Neuron (in vitro differentiated cells): ENCODE measurements around the gene CGB2.
"Not testable (repeated sequence)": the region's sequence is repeated elsewhere in the genome, so short reads cannot be mapped to it uniquely, and the experiment has no call there.

Experiments used
- H2AFZ ChIP-seq: one replicate; pipeline ENCODE4 v1.6.1; 2013; ENCODE audit warnings: low read depth, mild to moderate bottlenecking, inconsistent platforms, low read length, moderate library complexity
- H3K27me3 ChIP-seq: one replicate; pipeline ENCODE4 v1.6.1; 2013; ENCODE audit warnings: low read length; ENCODE audit not compliant: insufficient read depth
- H3K36me3 ChIP-seq: one replicate; pipeline ENCODE4 v1.6.1; 2013; ENCODE audit warnings: low read length; ENCODE audit not compliant: insufficient read depth
- H3K4me1 ChIP-seq: one replicate; pipeline ENCODE4 v1.6.1; 2013; ENCODE audit warnings: low read length; ENCODE audit not compliant: insufficient read depth
- H3K4me3 ChIP-seq: 2 replicates; pipeline ENCODE4 v1.5.1; 2013; ENCODE audit warnings: mild to moderate bottlenecking, low read length, moderate library complexity
- H3K9me3 ChIP-seq: one replicate; pipeline ENCODE4 v1.6.1; 2013; ENCODE audit warnings: low read length

The CGB2 gene

DNA sequence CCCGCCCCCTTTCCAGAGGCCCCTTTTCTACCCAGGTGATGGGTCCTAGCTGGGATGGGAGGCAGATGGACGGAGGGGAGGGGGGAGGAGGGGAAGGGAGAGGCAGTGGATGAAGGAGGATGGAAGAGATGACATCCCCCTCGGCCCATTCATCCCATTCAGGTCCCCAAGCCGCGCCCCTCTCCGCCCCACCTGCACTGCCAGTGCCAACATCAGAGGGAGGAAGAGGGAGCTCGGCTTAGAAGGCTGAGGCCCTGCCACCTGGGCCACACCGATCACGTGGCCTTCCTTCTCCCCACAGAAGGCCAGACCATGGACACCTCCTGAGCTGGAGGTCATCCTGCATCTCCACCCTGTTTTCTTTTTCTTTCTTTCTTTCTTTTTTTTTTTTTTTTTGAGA is 3.0 kb upstream of the CGB2 start:
- not testable (repeated sequence) for H2AFZ ChIP-seq, H3K27me3 ChIP-seq, H3K4me1 ChIP-seq, H3K36me3 ChIP-seq, H3K4me3 ChIP-seq, H3K9me3 ChIP-seq

DNA sequence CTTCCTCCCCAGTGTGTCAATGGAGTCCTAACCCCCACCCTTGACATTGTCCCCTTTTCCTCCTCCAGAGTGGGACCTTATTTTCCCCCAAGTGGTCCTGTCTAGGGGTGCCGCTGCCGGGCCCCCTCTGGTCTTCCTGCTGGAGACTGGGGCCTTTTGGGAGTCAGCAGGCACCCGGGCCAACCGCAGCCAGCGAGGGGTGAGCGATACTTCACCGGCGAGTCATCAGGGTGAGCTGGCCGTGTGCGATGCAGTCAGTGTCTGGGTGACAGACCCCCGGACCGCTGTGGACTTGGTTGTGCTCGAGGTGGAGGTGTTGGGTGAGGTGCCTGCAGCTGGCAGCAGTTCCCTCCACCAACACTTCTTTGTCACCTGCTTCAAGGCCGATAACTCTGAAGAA is 1.9 kb upstream of the CGB2 start:
- H3K4me3 ChIP-seq, H3K9me3 ChIP-seq, H2AFZ ChIP-seq, H3K4me1 ChIP-seq, H3K27me3 ChIP-seq, H3K36me3 ChIP-seq: not testable (repeated sequence)

DNA sequence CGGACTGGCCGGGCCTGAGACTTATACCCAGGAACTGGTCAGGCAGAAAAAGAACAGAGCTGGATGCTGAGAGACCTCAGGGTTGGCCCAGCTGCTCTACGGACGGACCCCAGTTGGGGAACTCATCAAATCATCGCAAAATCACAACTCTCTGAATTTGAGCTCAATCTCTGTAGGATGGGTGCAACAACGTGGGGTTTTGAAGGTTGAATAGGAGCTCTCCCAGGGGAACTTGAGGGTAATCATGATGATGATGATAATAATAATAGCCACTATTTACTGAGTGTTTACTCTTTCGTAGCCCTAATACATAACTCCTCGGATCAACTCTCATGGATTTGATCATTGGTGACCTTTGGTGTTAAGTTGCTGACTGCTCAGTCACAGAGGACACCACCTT is 1.4 kb upstream of the CGB2 start:
- not testable (repeated sequence) for H3K9me3 ChIP-seq, H3K36me3 ChIP-seq, H3K4me3 ChIP-seq, H3K4me1 ChIP-seq, H2AFZ ChIP-seq, H3K27me3 ChIP-seq

DNA sequence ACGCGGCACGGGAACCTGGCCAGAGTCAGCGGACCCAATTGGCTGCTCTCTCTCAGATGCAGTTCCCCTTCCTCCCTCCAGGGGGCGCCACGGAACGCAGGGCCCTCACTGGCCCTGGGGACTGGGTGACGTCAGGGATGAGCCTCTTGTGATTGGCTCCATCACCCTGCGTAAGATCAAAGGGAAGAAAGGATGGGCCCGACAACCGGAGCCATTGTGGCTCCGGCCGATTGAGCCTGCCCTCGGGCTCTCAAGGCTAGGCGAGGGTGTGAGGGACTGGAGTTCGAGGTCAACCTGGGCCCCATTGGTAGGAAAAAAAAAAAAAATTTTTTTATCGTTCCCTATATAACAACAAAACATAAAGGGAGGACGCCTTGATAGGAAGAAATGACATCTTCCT is 5.1 kb downstream of the CGB2 start, which contains the start of gene CGB1:
Gene CGB1 (minus strand): TSS at position 81 of the 400 bp plus-strand sequence. CDS start 184 bp downstream, outside the sequence.
- not testable (repeated sequence) for H3K4me3 ChIP-seq, H3K9me3 ChIP-seq, H2AFZ ChIP-seq, H3K36me3 ChIP-seq, H3K4me1 ChIP-seq, H3K27me3 ChIP-seq

DNA sequence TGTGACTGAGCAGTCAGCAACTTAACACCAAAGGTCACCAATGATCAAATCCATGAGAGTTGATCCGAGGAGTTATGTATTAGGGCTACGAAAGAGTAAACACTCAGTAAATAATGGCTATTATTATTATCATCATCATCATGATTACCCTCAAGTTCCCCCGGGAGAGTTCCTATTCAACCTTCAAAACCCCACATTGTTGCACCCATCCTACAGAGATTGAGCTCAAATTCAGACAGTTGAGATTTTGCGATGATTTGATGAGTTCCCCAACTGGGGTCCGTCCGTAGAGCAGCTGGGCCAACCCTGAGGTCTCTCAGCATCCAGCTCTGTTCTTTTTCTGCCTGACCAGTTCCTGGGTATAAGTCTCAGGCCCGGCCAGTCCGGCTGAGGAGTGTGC is 6.4 kb downstream of the CGB2 start:
- H3K36me3 ChIP-seq, H2AFZ ChIP-seq, H3K9me3 ChIP-seq, H3K27me3 ChIP-seq, H3K4me3 ChIP-seq, H3K4me1 ChIP-seq: not testable (repeated sequence)

DNA sequence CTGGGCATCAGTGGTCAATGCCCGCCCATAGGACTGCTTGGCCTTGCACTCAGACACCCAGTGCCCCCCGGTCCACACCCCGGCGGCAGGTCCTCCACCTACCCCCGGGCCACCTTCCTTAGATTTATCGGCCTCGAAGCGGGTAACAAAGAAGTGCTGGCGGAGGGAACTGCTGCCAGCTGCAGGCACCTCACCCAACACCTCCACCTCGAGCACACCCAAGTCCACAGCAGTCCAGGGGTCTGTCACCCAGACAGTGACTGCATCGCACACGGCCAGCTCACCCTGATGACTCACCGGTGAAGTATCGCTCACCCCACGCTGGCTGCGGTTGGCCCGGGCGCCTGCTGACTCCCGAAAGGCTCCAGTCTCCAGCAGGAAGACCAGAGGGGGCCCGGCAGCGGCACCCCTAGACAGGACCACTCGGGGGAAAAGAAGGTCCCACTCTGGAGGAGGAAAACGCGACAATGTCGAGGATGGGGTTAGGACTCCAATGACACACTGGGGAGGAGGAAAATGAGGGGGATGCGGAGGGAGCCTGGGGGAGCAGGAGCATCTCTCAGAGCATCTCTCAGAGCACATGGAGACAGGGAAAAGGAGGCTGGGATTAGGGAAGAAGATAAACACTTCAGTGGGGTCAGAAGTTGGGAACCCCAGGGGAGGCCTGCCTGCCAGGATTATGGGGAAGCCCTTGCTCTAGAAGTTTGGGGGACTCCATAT is 7.0 kb downstream of the CGB2 start:
- H3K36me3 ChIP-seq, H3K4me3 ChIP-seq, H3K4me1 ChIP-seq, H3K9me3 ChIP-seq, H2AFZ ChIP-seq, H3K27me3 ChIP-seq: not testable (repeated sequence)

DNA sequence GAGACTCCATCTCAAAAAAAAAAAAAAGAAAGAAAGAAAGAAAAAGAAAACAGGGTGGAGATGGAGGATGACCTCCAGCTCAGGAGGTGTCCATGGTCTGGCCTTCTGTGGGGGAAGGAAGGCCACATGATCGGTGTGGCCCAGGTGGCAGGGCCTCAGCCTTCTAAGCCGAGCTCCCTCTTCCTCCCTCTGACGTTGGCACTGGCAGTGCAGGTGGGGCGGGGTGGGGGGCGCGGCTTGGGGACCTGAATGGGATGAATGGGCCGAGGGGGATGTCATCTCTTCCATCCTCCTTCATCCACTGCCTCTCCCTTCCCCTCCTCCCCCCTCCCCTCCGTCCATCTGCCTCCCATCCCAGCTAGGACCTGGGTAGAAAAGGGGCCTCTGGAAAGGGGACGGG is 8.0 kb downstream of the CGB2 start:
- not testable (repeated sequence) for H3K4me1 ChIP-seq

DNA sequence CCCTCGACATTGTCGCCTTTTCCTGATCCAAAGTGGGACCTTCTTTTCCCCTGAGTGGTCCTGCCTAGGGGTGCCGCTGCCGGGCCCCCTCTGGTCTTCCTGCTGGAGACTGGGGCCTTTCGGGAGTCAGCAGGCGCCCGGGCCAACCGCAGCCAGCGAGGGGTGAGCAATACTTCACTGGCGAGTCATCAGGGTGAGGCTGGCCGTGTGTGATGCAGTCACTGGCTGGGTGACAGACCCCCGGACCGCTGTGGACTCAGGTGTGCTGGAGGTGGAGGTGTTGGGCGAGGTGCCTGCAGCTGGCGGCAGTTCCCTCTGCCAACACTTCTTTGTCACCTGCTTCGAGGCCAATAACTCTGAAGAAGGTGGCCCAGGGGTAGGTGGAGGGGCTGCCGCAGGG is 10.5 kb downstream of the CGB2 start:
- Histone ChIP-seq H3K36me3 (no peaks in the 10 kb centered on the region), H2AFZ (no peak overlapping the region), H3K9me3 (no peaks in the 10 kb centered on the region), H3K4me1 (no peaks in the 10 kb centered on the region), H3K27me3 (no peaks in the 10 kb centered on the region), H3K4me3 (no peak overlapping the region)

More for the DNA sequence above, 8.0 kb downstream of the CGB2 start:
- H3K36me3 ChIP-seq, H3K27me3 ChIP-seq, H3K4me3 ChIP-seq, H3K9me3 ChIP-seq, H2AFZ ChIP-seq: not testable (repeated sequence)

DNA sequence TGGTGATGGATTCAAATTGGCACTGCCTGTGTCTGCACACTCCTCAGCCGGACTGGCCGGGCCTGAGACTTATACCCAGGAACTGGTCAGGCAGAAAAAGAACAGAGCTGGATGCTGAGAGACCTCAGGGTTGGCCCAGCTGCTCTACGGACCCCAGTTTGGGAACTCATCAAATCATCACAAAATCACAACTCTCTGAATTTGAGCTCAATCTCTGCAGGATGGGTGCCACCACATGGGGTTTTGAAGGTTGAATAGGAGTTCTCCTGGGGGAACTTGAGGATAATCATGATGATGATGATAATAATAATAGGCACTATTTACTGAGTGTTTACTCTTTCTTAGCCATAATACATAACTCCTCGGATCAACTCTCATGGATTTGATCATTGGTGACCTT is 11.0 kb downstream of the CGB2 start:
- not testable (repeated sequence) for H3K4me3 ChIP-seq, H3K4me1 ChIP-seq, H3K9me3 ChIP-seq, H3K27me3 ChIP-seq, H2AFZ ChIP-seq, H3K36me3 ChIP-seq

DNA sequence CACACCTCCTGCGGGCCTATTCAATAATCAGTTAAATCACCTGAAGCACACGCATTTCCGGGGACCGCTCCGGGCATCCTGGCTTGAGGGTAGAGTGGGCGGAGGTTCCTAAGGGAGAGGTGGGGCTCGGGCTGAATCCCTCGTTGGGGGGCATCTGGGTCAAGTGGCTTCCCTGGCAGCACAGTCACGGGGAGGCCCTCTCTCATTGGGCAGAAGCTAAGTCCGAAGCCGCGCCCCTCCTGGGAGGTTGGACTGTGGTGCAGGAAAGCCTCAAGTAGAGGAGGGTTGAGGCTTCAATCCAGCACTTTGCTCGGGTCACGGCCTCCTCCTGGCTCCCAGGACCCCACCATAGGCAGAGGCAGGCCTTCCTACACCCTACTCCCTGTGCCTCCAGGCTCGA is 11.9 kb downstream of the CGB2 start, which contains the start of gene CGB5:
Gene CGB5 (plus strand): TSS at position 301 of the 400 bp plus-strand sequence. CDS start 362 bp downstream, outside the sequence.
- not testable (repeated sequence) for H3K4me3 ChIP-seq, H3K27me3 ChIP-seq, H2AFZ ChIP-seq, H3K4me1 ChIP-seq, H3K9me3 ChIP-seq, H3K36me3 ChIP-seq

DNA sequence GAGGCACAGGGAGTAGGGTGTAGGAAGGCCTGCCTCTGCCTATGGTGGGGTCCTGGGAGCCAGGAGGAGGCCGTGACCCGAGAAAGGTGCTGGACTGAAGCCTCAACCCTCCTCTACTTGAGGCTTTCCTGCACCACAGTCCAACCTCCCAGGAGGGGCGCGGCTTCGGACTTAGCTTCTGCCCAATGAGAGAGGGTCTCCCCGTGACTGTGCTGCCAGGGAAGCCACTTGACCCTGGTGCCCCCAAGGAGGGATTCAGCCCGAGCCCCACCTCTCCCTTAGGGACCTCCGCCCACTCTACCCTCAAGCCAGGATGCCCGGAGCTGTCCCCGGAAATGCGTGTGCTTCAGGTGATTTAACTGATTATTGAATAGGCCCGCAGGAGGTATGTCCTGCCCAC is 17.3 kb downstream of the CGB2 start, which contains the start of gene CGB8:
Gene CGB8 (minus strand): TSS at position 101 of the 400 bp plus-strand sequence. CDS start 372 bp downstream, outside the sequence.
- H3K27me3 ChIP-seq, H3K4me1 ChIP-seq, H3K36me3 ChIP-seq, H3K4me3 ChIP-seq, H3K9me3 ChIP-seq, H2AFZ ChIP-seq: not testable (repeated sequence)

DNA sequence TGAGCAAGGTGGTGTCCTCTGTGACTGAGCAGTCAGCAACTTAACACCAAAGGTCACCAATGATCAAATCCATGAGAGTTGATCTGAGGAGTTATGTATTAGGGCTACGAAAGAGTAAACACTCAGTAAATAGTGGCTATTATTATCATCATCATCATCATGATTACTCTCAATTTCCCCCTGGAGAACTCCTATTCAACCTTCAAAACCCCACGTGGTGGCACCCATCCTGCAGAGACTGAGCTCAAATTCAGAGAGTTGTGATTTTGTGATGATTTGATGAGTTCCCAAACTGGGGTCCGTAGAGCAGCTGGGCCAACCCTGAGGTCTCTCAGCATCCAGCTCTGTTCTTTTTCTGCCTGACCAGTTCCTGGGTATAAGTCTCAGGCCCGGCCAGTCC is 18.1 kb downstream of the CGB2 start:
- not testable (repeated sequence) for H3K27me3 ChIP-seq, H3K9me3 ChIP-seq, H2AFZ ChIP-seq, H3K4me3 ChIP-seq, H3K4me1 ChIP-seq, H3K36me3 ChIP-seq

DNA sequence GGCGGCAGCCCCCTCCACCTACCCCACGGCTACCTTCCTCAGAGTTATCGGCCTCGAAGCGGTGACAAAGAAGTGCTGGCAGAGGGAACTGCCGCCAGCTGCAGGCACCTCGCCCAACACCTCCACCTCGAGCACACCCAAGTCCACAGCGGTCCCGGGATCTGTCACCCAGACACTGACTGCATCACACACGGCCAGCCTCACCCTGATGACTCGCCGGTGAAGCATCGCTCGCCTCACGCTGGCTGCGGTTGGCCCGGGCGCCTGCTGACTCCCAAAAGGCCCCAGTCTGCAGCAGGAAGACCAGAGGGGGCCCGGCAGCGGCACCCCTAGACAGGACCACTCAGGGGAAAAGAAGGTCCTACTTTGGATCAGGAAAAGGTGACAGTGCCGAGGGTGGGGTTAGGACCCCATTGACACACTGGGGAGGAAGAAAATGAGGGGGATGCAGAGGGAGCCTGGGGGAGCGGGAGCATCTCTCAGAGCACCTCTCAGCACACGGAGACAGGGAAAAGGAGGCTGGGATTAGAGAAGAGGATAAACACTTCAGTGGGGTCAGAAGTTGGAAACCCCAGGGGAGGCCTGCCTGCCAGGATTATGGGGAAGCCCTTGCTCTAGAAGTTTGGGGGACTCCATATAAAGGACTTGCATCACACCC is 18.8 kb downstream of the CGB2 start:
- H3K27me3 ChIP-seq, H3K36me3 ChIP-seq, H3K9me3 ChIP-seq, H3K4me1 ChIP-seq, H2AFZ ChIP-seq, H3K4me3 ChIP-seq: not testable (repeated sequence)
